ENCODE results near the gene ASB10.
A peak's percentile ranks its signal among the peaks of the same experiment; 100 is the strongest.

Gene ASB10

GRCh38 chr7:151187409-151188251 is 580 bp upstream of the ASB10 start:
- DNase-seq (ENCODE audit: low spot score), result no peak

- DNase-seq (ENCODE audit: low spot score), result no peak
These were observed 1.0 kb downstream of the ASB10 start for GRCh38 chr7:151185762-151186639.

GRCh38 chr7:151181011-151181431 is 6.0 kb downstream of the ASB10 start:
- no peak for DNase-seq (ENCODE audit: low spot score)

GRCh38 chr7:151179946-151180345 is 7.1 kb downstream of the ASB10 start:
- no peak for DNase-seq (ENCODE audit: low spot score)

- no peak for DNase-seq (ENCODE audit: low spot score)
These were observed 7.7 kb downstream of the ASB10 start for GRCh38 chr7:151179287-151179860.

- no peak for DNase-seq (ENCODE audit: low spot score)
These were observed 8.2 kb downstream of the ASB10 start for GRCh38 chr7:151178831-151179230.

GRCh38 chr7:151178236-151178635 is 8.8 kb downstream of the ASB10 start:
- no peak for DNase-seq (ENCODE audit: low spot score)

GRCh38 chr7:151177310-151177709 is 9.7 kb downstream of the ASB10 start:
- no peak for DNase-seq (ENCODE audit: low spot score)

GRCh38 chr7:151176401-151176800 is 10.6 kb downstream of the ASB10 start:
- DNase-seq (ENCODE audit: low spot score), result no peak

GRCh38 chr7:151175793-151176311 is 11.2 kb downstream of the ASB10 start:
- DNase-seq (ENCODE audit: low spot score), result no peak

GRCh38 chr7:151175047-151175792 is 11.8 kb downstream of the ASB10 start:
- DNase-seq (ENCODE audit: low spot score), result no peak

GRCh38 chr7:151174246-151175046 is 12.6 kb downstream of the ASB10 start:
- peak; percentile 55 for DNase-seq (ENCODE audit: low spot score)

- no peak for DNase-seq (ENCODE audit: low spot score)
These were observed 13.4 kb downstream of the ASB10 start for GRCh38 chr7:151173386-151174245.

- DNase-seq (ENCODE audit: low spot score), result peak; percentile 95
These were observed 14.5 kb downstream of the ASB10 start for GRCh38 chr7:151172273-151173141.

- DNase-seq (ENCODE audit: low spot score), result no peak
These were observed 18.3 kb downstream of the ASB10 start for GRCh38 chr7:151168787-151169162.

GRCh38 chr7:151168003-151168786 is 18.9 kb downstream of the ASB10 start:
- DNase-seq (ENCODE audit: low spot score), result peak; percentile 70

- peak; percentile 49 for DNase-seq (ENCODE audit: low spot score)
These were observed 19.7 kb downstream of the ASB10 start, which contains the start of gene GBX1 for GRCh38 chr7:151167197-151167961. Gene GBX1, minus strand, starts transcription at chr7:151167694. Its CDS starts 146 bp downstream, at chr7:151167548.
